Posterior vena cava (tissue), 2 donors: Measurements from ENCODE around the gene SCARB2. TPM values are rescaled to one million over a fixed set of nuclear protein-coding genes. Genes with fewer than 3 reads are reported as not detected.

ENCODE experiments used
- DNase-seq: peaks from one replicate; pipeline ENCODE4 v3.0.0-alpha.2; 2020; ENCODE audit warnings: low spot score
- intact Hi-C, 2 donors: fragments of 100-400 bp; cut with DNase I; formaldehyde crosslinking; loops; one replicate each; pipeline versions ENCODE4 v1.14.1 to v1.14.2; 2022 to 2023
- total RNA-seq, 2 donors: library from RNA; stranded (reverse); fragmentation: NEBNext Ultra II Directional; extraction: Animal tissue kit (Norgen Biotek cat#: 25700); gene quantifications; one replicate each; pipeline ENCODE4 v1.2.1, GENCODE V29; 2021
- donor health status: DM: yes; HTN: yes; CAD: no.
- donor health status: DM: yes; HTN: yes; CAD: no.

SCARB2 gene
- total RNA-seq, 2 donors from 2014 or later: 159 to 169 TPM

GRCh38 chr4:76175336-76175735 lies 38.3 kb downstream of the SCARB2 start:
- no peak for DNase-seq
- intact Hi-C loops: no loop called here

GRCh38 chr4:76174216-76174615 lies 39.4 kb downstream of the SCARB2 start:
- intact Hi-C loops: no loop called here

GRCh38 chr4:76168688-76169087 lies 44.9 kb downstream of the SCARB2 start:
- no peak for DNase-seq
- intact Hi-C loops: no loop called here

More at GRCh38 chr4:76174216-76174615, 39.4 kb downstream of the SCARB2 start:
- no peak for DNase-seq

- intact Hi-C loops: no loop called here
- DNase-seq: no peak
Measured at GRCh38 chr4:76166480-76166879, 47.1 kb downstream of the SCARB2 start.

- no peak for DNase-seq
- intact Hi-C loops: no loop called here
Measured at GRCh38 chr4:76160355-76160754, 53.3 kb downstream of the SCARB2 start.

- no peak for DNase-seq
- intact Hi-C loops: no loop called here
Measured at GRCh38 chr4:76156635-76157034, 57.0 kb downstream of the SCARB2 start.

- intact Hi-C loops: no loop called here
- DNase-seq: no peak
Measured at GRCh38 chr4:76155979-76156378, 57.6 kb downstream of the SCARB2 start.

- intact Hi-C loops: no loop called here
- no peak for DNase-seq
Measured at GRCh38 chr4:76153356-76153755, 60.3 kb downstream of the SCARB2 start.

- intact Hi-C loops: no loop called here
- peak; percentile 99 for DNase-seq
Measured at GRCh38 chr4:76148142-76148865, 65.3 kb downstream of the SCARB2 start, which contains the start of gene NUP54. Gene NUP54, minus strand, starts transcription at chr4:76148397. Its CDS starts 23 bp downstream, at chr4:76148374.

GRCh38 chr4:76147454-76148141 lies 66.0 kb downstream of the SCARB2 start:
- intact Hi-C loops: no loop called here
- no peak for DNase-seq

- intact Hi-C loops: no loop called here
- no peak for DNase-seq
Measured at GRCh38 chr4:76144546-76144945, 69.1 kb downstream of the SCARB2 start.

GRCh38 chr4:76141241-76141640 lies 72.4 kb downstream of the SCARB2 start:
- intact Hi-C loops: no loop called here
- no peak for DNase-seq

GRCh38 chr4:76127754-76128153 lies 85.9 kb downstream of the SCARB2 start:
- intact Hi-C loops: no loop called here
- no peak for DNase-seq

GRCh38 chr4:76125816-76126215 lies 87.8 kb downstream of the SCARB2 start:
- intact Hi-C loops: no loop called here
- no peak for DNase-seq

GRCh38 chr4:76120199-76120598 lies 93.4 kb downstream of the SCARB2 start:
- DNase-seq: no peak
- intact Hi-C loops: no loop called here

- DNase-seq: no peak
- intact Hi-C loops: no loop called here
Measured at GRCh38 chr4:76117536-76117935, 96.1 kb downstream of the SCARB2 start.

GRCh38 chr4:76116821-76117220 lies 96.8 kb downstream of the SCARB2 start:
- intact Hi-C loops: no loop called here

More at GRCh38 chr4:76116821-76117220, 96.8 kb downstream of the SCARB2 start:
- DNase-seq: no peak
